Ishikawa (cell line): Measurements from ENCODE around the gene USP7.

Experiments
- CEBPB ChIP-seq: IDR thresholded peaks from 2 replicates; pipeline ENCODE4 v1.6.1; 2012
- CREB1 ChIP-seq: IDR thresholded peaks from 2 replicates; pipeline ENCODE4 v1.6.1; 2012; ENCODE audit warnings: low read depth
- EGR1 ChIP-seq: IDR thresholded peaks from 2 replicates; pipeline ENCODE4 v1.6.1; 2012
- EP300 ChIP-seq: IDR thresholded peaks from 2 replicates; pipeline ENCODE4 v1.6.1; 2012; ENCODE audit warnings: borderline replicate concordance
- FOXM1 ChIP-seq: IDR thresholded peaks from 2 replicates; pipeline ENCODE4 v1.6.1; 2012; ENCODE audit warnings: low read depth, borderline replicate concordance
- NFIC ChIP-seq: IDR thresholded peaks from 2 replicates; pipeline ENCODE4 v1.6.1; 2012
- RAD21 ChIP-seq: IDR thresholded peaks from 2 replicates; pipeline ENCODE4 v1.6.1; 2012; ENCODE audit warnings: low read depth
- TAF1 ChIP-seq: IDR thresholded peaks from 2 replicates; pipeline ENCODE4 v1.6.1; 2012; ENCODE audit warnings: low read depth, mild to moderate bottlenecking
- TCF12 ChIP-seq: IDR thresholded peaks from 2 replicates; pipeline ENCODE4 v1.6.1; 2012; ENCODE audit warnings: low read depth
- TEAD4 ChIP-seq: IDR thresholded peaks from 2 replicates; pipeline ENCODE4 v1.6.1; 2012
- YY1 ChIP-seq: IDR thresholded peaks from 2 replicates; pipeline ENCODE4 v1.6.1; 2012; ENCODE audit warnings: low read depth
- ZBTB7A ChIP-seq: IDR thresholded peaks from 2 replicates; pipeline ENCODE4 v1.6.1; 2012; ENCODE audit warnings: low read depth
- TF ChIP-seq, protein P1 (sequence below): IDR thresholded peaks from 2 replicates; pipeline ENCODE4 v1.6.1; 2012
- TF ChIP-seq, protein P2 (sequence below): IDR thresholded peaks from 2 replicates; pipeline ENCODE4 v1.6.1; 2012
- TF ChIP-seq, protein P3 (sequence below): IDR thresholded peaks from 2 replicates; pipeline ENCODE4 v1.6.1; 2012; ENCODE audit warnings: low read depth, mild to moderate bottlenecking

The USP7 gene

DNA sequence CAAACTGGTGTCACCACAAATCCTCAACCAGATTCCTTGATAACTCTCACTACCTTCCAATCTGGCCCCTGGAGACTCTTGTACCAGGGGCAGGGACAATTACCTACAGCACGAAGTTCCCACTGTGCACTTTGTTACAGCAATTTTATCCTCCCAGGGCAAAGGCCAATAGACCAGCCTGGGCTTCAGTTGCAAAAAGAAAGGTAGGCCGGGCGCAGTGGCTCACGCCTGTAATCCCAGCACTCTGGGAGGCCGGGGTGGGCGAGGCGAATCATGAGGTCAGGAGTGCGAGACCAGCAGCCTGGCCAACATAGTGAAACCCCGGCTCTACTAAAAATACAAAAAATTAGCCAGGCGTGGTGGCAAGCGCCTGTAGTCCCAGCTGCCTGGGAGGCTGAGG lies 36.9 kb downstream of the USP7 start:
- no peak for TF ChIP-seq EP300
- no peak for TF ChIP-seq NFIC
- no peak for TF ChIP-seq CEBPB
- TF ChIP-seq TEAD4: no peak
- TF ChIP-seq, protein P1, sequence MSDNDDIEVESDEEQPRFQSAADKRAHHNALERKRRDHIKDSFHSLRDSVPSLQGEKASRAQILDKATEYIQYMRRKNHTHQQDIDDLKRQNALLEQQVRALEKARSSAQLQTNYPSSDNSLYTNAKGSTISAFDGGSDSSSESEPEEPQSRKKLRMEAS: no peak
- TF ChIP-seq EGR1: no peak
- no peak for TF ChIP-seq TCF12
- no peak for TF ChIP-seq YY1
- TF ChIP-seq CREB1: no peak
- TF ChIP-seq, protein P2, sequence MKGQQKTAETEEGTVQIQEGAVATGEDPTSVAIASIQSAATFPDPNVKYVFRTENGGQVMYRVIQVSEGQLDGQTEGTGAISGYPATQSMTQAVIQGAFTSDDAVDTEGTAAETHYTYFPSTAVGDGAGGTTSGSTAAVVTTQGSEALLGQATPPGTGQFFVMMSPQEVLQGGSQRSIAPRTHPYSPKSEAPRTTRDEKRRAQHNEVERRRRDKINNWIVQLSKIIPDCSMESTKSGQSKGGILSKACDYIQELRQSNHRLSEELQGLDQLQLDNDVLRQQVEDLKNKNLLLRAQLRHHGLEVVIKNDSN: no peak
- TF ChIP-seq, protein P3, sequence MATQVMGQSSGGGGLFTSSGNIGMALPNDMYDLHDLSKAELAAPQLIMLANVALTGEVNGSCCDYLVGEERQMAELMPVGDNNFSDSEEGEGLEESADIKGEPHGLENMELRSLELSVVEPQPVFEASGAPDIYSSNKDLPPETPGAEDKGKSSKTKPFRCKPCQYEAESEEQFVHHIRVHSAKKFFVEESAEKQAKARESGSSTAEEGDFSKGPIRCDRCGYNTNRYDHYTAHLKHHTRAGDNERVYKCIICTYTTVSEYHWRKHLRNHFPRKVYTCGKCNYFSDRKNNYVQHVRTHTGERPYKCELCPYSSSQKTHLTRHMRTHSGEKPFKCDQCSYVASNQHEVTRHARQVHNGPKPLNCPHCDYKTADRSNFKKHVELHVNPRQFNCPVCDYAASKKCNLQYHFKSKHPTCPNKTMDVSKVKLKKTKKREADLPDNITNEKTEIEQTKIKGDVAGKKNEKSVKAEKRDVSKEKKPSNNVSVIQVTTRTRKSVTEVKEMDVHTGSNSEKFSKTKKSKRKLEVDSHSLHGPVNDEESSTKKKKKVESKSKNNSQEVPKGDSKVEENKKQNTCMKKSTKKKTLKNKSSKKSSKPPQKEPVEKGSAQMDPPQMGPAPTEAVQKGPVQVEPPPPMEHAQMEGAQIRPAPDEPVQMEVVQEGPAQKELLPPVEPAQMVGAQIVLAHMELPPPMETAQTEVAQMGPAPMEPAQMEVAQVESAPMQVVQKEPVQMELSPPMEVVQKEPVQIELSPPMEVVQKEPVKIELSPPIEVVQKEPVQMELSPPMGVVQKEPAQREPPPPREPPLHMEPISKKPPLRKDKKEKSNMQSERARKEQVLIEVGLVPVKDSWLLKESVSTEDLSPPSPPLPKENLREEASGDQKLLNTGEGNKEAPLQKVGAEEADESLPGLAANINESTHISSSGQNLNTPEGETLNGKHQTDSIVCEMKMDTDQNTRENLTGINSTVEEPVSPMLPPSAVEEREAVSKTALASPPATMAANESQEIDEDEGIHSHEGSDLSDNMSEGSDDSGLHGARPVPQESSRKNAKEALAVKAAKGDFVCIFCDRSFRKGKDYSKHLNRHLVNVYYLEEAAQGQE: no peak
- TF ChIP-seq RAD21: no peak
- TF ChIP-seq FOXM1: no peak
- no peak for TF ChIP-seq ZBTB7A
- no peak for TF ChIP-seq TAF1

DNA sequence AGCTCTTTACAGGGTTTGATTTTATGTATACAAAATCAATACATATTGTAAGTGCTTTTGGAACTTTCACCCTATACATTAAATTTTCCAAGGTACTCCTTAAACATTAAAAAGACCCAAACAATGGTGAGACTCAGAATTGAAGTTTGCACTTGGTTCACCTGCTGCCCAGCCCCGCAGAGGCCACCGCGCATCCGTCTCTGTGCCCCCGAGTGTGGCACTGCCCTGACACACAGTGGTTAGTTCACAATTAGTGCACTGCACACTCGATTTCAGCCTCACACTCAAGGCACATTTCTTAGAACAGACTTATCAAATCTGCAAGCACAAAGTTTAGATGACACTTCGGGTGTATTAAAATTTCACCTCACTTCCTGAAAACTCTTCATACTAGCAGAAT lies 38.3 kb downstream of the USP7 start:
- no peak for TF ChIP-seq FOXM1
- no peak for TF ChIP-seq RAD21
- no peak for TF ChIP-seq YY1

DNA sequence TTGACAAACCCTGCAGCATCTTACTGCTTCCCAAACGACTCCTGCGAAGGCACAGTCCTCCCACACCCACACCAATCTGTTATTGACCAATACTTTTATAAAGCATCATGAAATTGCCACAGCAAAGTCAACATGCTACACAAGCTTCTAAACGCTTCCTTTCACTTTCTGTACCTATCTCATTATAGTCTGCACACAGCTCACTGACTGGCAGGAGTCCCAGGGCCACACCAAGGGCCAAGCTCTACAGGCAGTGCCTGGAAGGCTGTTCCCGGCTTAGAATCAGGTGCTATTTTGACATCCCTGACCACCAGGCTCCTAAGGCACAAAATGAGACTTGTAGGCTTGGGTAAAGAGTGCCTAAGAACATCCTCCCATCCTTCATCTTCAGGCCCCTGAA lies 39.5 kb downstream of the USP7 start:
- TF ChIP-seq TEAD4 (no peak), FOXM1 (no peak), ZBTB7A (no peak), NFIC (no peak), YY1 (no peak), RAD21 (no peak), CREB1 (no peak), TAF1 (no peak), CEBPB (no peak), EGR1 (no peak), TCF12 (no peak)
- TF ChIP-seq, protein P3: no peak
- TF ChIP-seq, protein P2: no peak

DNA sequence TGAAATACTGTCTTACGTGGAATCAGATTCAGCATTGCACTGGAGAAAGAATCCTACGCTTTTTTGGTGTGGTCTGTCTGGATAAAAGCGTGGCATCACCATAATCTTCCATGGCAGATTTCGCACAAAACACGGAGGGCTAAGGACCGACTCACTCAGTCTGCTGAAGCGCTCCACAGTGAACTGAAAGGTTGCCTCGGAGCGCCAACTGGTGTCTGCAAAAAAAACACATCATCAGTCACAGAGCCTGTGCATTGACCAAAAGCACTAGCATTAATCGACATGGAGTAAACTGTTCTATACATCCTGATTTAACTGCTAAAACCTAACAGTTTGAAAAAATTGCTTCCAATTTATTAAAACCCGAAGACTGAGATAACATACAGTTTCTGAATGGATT lies 40.5 kb downstream of the USP7 start:
- TF ChIP-seq, protein P1: no peak
- TF ChIP-seq, protein P2: no peak
- no peak for TF ChIP-seq CREB1
- no peak for TF ChIP-seq TCF12
- TF ChIP-seq CEBPB: no peak
- TF ChIP-seq ZBTB7A: no peak
- TF ChIP-seq, protein P3: no peak
- TF ChIP-seq RAD21: no peak
- TF ChIP-seq EGR1: no peak
- no peak for TF ChIP-seq NFIC
- no peak for TF ChIP-seq TAF1
- TF ChIP-seq FOXM1: no peak
- TF ChIP-seq TEAD4: no peak
- TF ChIP-seq YY1: no peak
- TF ChIP-seq EP300: no peak
